WTC11 (cell line): ENCODE results near the gene DDX10. TPM values are rescaled to one million over a fixed set of nuclear protein-coding genes. Genes with fewer than 3 reads are reported as not detected.

ENCODE experiments used
- total RNA-seq: library from RNA; stranded (reverse); gene quantifications from 3 replicates; pipeline ENCODE4 v1.2.3, GENCODE V29; 2021

Gene DDX10
- total RNA-seq, 1 experiment from 2014 or later: 56.8 TPM

Other genes with a start within 250 kb of the DDX10 start
- gene C11orf65, start 197.5 kb upstream of the DDX10 start, total RNA-seq: 0.83 to 1.1 TPM (median 0.85 TPM) in 3 replicates
- gene POGLUT3, start 166.7 kb upstream of the DDX10 start, total RNA-seq: 15.3 to 17.1 TPM (median 16.0 TPM) in 3 replicates
- gene EXPH5, start 71.3 kb upstream of the DDX10 start, total RNA-seq: 8.1 to 11.2 TPM (median 9.2 TPM) in 3 replicates